ENCODE results near the gene MTOR. TPM values are rescaled to one million over a fixed set of nuclear protein-coding genes. Genes with fewer than 3 reads are reported as not detected.
"Not testable (repeated sequence)": the region's sequence is repeated elsewhere in the genome, so short reads cannot be mapped to it uniquely, and the experiment has no call there.

MTOR gene
- total RNA-seq, 1 donor from 2014 or later: 55.1 TPM

DNA sequence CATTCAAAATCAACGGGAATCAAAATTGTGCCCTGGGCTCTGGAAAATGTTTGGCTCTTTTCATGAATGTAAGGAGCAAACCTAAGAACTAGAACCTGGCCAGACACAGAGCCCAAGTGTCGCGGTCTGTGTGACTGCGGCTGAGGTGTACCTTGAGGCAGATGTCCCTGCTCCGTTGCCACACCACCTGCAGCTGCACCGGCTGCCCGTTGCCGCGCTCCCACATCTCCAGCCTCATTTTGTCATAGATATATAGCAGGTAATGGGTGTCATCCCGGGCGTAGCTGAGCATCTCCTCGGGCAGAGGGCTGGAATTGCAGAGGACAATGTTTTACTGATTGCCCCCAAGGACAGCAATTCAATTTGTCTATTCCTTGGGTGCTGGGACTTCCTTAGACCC is 181.4 kb downstream of the MTOR start:
- Mint-ChIP-seq H3K27me3 (no peaks in the 10 kb centered on the region), H3K27ac (no peak overlapping the region), H3K4me3 (no peak overlapping the region), H3K9me3 (no peaks in the 10 kb centered on the region), H3K36me3 (ENCODE audit: low read depth) (peaks cover 64% of the 10 kb centered on the region), H3K4me1 (no peaks in the 10 kb centered on the region)
- ATAC-seq (ENCODE audit: low read depth) (no peak), DNase-seq (no peak)
- POLR2A ChIA-PET: no interaction called here
- CTCF ChIA-PET: no interaction called here
- TF ChIP-seq, protein P1, sequence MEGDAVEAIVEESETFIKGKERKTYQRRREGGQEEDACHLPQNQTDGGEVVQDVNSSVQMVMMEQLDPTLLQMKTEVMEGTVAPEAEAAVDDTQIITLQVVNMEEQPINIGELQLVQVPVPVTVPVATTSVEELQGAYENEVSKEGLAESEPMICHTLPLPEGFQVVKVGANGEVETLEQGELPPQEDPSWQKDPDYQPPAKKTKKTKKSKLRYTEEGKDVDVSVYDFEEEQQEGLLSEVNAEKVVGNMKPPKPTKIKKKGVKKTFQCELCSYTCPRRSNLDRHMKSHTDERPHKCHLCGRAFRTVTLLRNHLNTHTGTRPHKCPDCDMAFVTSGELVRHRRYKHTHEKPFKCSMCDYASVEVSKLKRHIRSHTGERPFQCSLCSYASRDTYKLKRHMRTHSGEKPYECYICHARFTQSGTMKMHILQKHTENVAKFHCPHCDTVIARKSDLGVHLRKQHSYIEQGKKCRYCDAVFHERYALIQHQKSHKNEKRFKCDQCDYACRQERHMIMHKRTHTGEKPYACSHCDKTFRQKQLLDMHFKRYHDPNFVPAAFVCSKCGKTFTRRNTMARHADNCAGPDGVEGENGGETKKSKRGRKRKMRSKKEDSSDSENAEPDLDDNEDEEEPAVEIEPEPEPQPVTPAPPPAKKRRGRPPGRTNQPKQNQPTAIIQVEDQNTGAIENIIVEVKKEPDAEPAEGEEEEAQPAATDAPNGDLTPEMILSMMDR (IDR thresholded peaks at IDR 0.05): no peak
- intact Hi-C loops (cut with micrococcal nuclease): no loop called here

DNA sequence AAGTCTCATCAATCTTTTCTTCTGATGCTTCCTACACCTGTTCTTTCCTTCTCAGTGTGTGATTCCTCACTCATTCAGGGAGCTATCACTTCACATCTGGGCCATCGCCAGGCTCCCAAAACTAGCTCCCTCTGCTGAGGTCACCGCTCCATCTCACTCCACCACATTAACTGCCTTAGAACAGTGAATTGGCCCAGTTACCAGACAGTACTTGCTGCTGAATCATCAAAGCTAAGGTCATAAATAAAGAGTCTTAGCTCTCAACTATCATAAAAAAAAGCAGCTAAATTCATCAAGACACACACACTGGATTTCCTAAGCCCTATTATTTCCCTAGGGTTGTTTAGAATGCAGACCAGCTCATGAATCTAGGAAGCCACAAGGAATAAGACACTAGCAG is 183.7 kb downstream of the MTOR start:
- ChIA-PET POLR2A (no interaction called here), CTCF (no interaction called here)
- no peaks in the 10 kb centered on the region for H3K9me3 Mint-ChIP-seq
- no peaks in the 10 kb centered on the region for H3K4me1 Mint-ChIP-seq
- intact Hi-C loops (cut with micrococcal nuclease): no loop called here
- TF ChIP-seq, protein P1 (IDR thresholded peaks at IDR 0.05): no peak
- no peaks in the 10 kb centered on the region for H3K27me3 Mint-ChIP-seq
- no peak for ATAC-seq (ENCODE audit: low read depth)
- H3K27ac Mint-ChIP-seq: no peak overlapping the region
- H3K36me3 Mint-ChIP-seq (ENCODE audit: low read depth): peaks cover 71% of the 10 kb centered on the region
- H3K4me3 Mint-ChIP-seq: no peak overlapping the region
- no peak for DNase-seq

DNA sequence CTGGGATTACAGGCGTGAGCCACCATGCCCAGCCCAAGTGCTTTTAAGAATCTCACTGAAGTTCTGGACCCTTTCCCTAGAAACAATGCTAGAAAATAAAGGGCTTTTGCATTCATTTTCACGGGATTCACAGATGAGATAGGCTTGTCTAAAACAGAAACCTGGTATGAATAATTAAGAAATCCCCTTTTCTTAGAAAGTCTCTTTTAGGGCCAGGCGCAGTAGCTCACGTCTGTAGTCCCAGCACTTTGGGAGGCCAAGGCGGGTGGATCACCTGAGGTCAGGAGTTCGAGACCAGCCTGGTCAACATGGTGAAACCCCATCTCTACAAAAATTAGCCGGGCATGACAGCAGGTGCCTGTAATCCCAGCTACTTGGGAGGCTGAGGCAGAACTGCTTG is 189.0 kb downstream of the MTOR start:
- H3K4me3 Mint-ChIP-seq; POLR2A ChIA-PET; H3K27me3 Mint-ChIP-seq; ATAC-seq (ENCODE audit: low read depth); H3K27ac Mint-ChIP-seq; H3K9me3 Mint-ChIP-seq; H3K4me1 Mint-ChIP-seq; DNase-seq: not testable (repeated sequence)
- CTCF ChIA-PET: interaction anchor here (3.9 kb wide), 1 partner anchor 36 kb away, joined by 24 read pairs; no protein-coding TSS in a partner anchor
- H3K36me3 Mint-ChIP-seq (ENCODE audit: low read depth): peaks cover 77% of the 10 kb centered on the region
- intact Hi-C loops (cut with micrococcal nuclease): loop anchor here (2.0 kb wide), 1 partner anchor 37 kb away; no protein-coding TSS in a partner anchor

GRCh38 chr1:11072216-11072917 is 190.0 kb downstream of the MTOR start:
- ATAC-seq (ENCODE audit: low read depth) (peak; percentile 40), DNase-seq (no peak)
- ChIA-PET CTCF (interaction anchor here (3.9 kb wide), 1 partner anchor 35 kb away, joined by 24 read pairs; no protein-coding TSS in a partner anchor), POLR2A (no interaction called here)
- Mint-ChIP-seq H3K27ac (peak overlapping the region; percentile 30), H3K27me3 (no peaks in the 10 kb centered on the region), H3K4me1 (peaks cover 5% of the 10 kb centered on the region), H3K4me3 (no peak overlapping the region), H3K36me3 (ENCODE audit: low read depth) (peaks cover 81% of the 10 kb centered on the region), H3K9me3 (no peaks in the 10 kb centered on the region)
- intact Hi-C loops (cut with micrococcal nuclease): loop anchor here (2.0 kb wide), 1 partner anchor 36 kb away; no protein-coding TSS in a partner anchor
- TF ChIP-seq, protein P1 (IDR thresholded peaks at IDR 0.05): no peak

DNA sequence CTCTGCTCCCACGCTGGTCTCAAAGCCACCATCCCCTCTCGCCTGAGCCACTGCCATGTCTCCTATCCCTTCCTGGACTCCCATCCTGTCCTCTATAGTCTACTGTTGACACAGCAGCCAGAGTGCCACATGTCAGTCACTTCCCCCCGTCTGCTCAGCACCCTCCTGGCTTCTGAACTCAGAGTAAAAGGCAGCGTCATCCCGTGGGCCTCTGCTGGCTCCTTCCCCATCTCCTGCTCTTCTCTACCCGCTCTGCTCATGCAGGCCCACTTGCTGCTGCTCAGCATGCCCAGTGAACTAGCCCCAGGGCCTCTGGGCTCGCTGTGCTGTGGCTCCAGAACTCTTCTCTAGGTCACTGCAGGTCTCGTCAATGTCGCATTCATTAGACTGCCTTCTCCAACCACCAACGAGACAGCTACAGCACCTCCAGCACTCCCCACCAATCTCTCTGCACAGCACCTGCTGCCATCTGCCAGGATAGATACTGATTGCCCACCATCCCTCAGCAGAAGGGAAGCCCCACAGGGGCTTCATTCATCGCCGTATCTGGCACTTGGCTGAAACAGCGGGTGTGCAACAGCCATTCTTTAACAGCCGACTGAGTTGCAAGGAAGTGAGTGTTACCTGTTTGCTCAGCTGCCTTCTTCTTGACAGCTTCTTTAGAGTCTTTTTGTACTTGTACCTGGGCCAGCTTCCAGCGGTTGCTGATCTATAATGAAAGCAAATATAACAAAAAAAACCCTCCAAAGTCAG is 190.7 kb downstream of the MTOR start:
- Mint-ChIP-seq H3K27ac (no peak overlapping the region), H3K36me3 (ENCODE audit: low read depth) (peaks cover 82% of the 10 kb centered on the region)

More for the DNA sequence above, 190.7 kb downstream of the MTOR start:
- Mint-ChIP-seq H3K9me3 (no peaks in the 10 kb centered on the region), H3K27me3 (no peaks in the 10 kb centered on the region), H3K4me1 (peaks cover 5% of the 10 kb centered on the region), H3K4me3 (no peak overlapping the region)
- no peak for ATAC-seq (ENCODE audit: low read depth)
- POLR2A ChIA-PET: no interaction called here
- TF ChIP-seq, protein P1 (IDR thresholded peaks at IDR 0.05): no peak
- intact Hi-C loops (cut with micrococcal nuclease): loop anchor here (2.0 kb wide), 1 partner anchor 35 kb away; no protein-coding TSS in a partner anchor
- CTCF ChIA-PET: interaction anchor here (3.9 kb wide), 1 partner anchor 34 kb away, joined by 24 read pairs; no protein-coding TSS in a partner anchor
- DNase-seq: no peak

Measured in activated B cell treated with CpG ODN at 0.5 μM for 24 hours (primary cell).